Left renal pelvis (tissue), 4 donors: ENCODE measurements around the gene UNC13C. TPM values are rescaled to one million over a fixed set of nuclear protein-coding genes. Genes with fewer than 3 reads are reported as not detected.

ENCODE experiments used
- DNase-seq, 4 donors: peaks; one replicate each; pipeline ENCODE4 v3.0.0-alpha.2; 2013; ENCODE audit warnings: low read depth in 4 of 4, low spot score in 3 of 4
- polyA plus RNA-seq, 4 donors: library from polyadenylated mRNA; unstranded; fragments of 120-200 nt; gene quantifications; one replicate each; pipeline ENCODE4 v1.2.1, GENCODE V29; 2013; ENCODE audit not compliant: insufficient read length in 4 of 4

UNC13C gene
- polyA plus RNA-seq, 4 donors, result 2.0 to 10.0 (median 9.2) TPM

GRCh38 chr15:54101664-54102270 lies 123.5 kb downstream of the UNC13C start:
- no peak for DNase-seq

GRCh38 chr15:54102704-54103103 lies 124.5 kb downstream of the UNC13C start:
- no peak for DNase-seq

- no peak for DNase-seq
Observed at GRCh38 chr15:54109014-54109413, 130.8 kb downstream of the UNC13C start.

GRCh38 chr15:54119051-54119450 lies 140.8 kb downstream of the UNC13C start:
- no peak for DNase-seq

- DNase-seq, result no peak
Observed at GRCh38 chr15:54120949-54121463, 142.8 kb downstream of the UNC13C start.

- DNase-seq, result no peak
Observed at GRCh38 chr15:54127574-54127973, 149.3 kb downstream of the UNC13C start.

- no peak for DNase-seq
Observed at GRCh38 chr15:54131410-54131809, 153.2 kb downstream of the UNC13C start.

GRCh38 chr15:54149115-54149531 lies 170.9 kb downstream of the UNC13C start:
- DNase-seq, result no peak

- DNase-seq, result no peak
Observed at GRCh38 chr15:54150255-54150654, 172.0 kb downstream of the UNC13C start.

GRCh38 chr15:54159012-54159411 lies 180.8 kb downstream of the UNC13C start:
- DNase-seq, result peak in 1 of 4 donors; percentile 6

- DNase-seq, result no peak
Observed at GRCh38 chr15:54187325-54187724, 209.1 kb downstream of the UNC13C start.

GRCh38 chr15:54197995-54198394 lies 219.8 kb downstream of the UNC13C start:
- no peak for DNase-seq

GRCh38 chr15:54206586-54207321 lies 228.5 kb downstream of the UNC13C start:
- DNase-seq, result no peak

- DNase-seq, result peak in 2 of 4 donors; percentile 3 to 14
Observed at GRCh38 chr15:54208786-54209185, 230.5 kb downstream of the UNC13C start.

GRCh38 chr15:54212635-54213034 lies 234.4 kb downstream of the UNC13C start:
- no peak for DNase-seq

GRCh38 chr15:54226455-54226854 lies 248.2 kb downstream of the UNC13C start:
- no peak for DNase-seq

GRCh38 chr15:54227569-54227968 lies 249.3 kb downstream of the UNC13C start:
- no peak for DNase-seq

GRCh38 chr15:54250326-54250725 lies 272.1 kb downstream of the UNC13C start:
- DNase-seq, result no peak

- no peak for DNase-seq
Observed at GRCh38 chr15:54256190-54256589, 277.9 kb downstream of the UNC13C start.

- no peak for DNase-seq
Observed at GRCh38 chr15:54273928-54274327, 295.7 kb downstream of the UNC13C start.

GRCh38 chr15:54277834-54278233 lies 299.6 kb downstream of the UNC13C start:
- DNase-seq, result no peak

GRCh38 chr15:54280726-54281125 lies 302.5 kb downstream of the UNC13C start:
- DNase-seq, result no peak
